GM19438 (cell line): ENCODE data around the gene OSBPL9.

Source experiments
- ATAC-seq: cut with Tn5 transposase; IDR thresholded peaks from one replicate; pipeline ENCODE4 v1.9.1; 2021; ENCODE audit warnings: low read depth; ENCODE audit not compliant: unreplicated experiment

The OSBPL9 gene

GRCh38 chr1:51661081-51661518, 44.2 kb downstream of the OSBPL9 start:
- ATAC-seq: no peak

GRCh38 chr1:51663105-51663504, 46.2 kb downstream of the OSBPL9 start:
- no peak for ATAC-seq

GRCh38 chr1:51663721-51664120, 46.8 kb downstream of the OSBPL9 start:
- no peak for ATAC-seq

GRCh38 chr1:51664421-51665240, 47.7 kb downstream of the OSBPL9 start:
- no peak for ATAC-seq

GRCh38 chr1:51666478-51666877, 49.6 kb downstream of the OSBPL9 start:
- ATAC-seq: no peak

- no peak for ATAC-seq
Measured at GRCh38 chr1:51667561-51667960, 50.7 kb downstream of the OSBPL9 start.

- ATAC-seq: no peak
Measured at GRCh38 chr1:51669272-51669671, 52.4 kb downstream of the OSBPL9 start.

GRCh38 chr1:51669816-51670215, 52.9 kb downstream of the OSBPL9 start:
- ATAC-seq: no peak

GRCh38 chr1:51671527-51672325, 54.8 kb downstream of the OSBPL9 start:
- ATAC-seq: no peak

- no peak for ATAC-seq
Measured at GRCh38 chr1:51673279-51673678, 56.4 kb downstream of the OSBPL9 start.

GRCh38 chr1:51675177-51675780, 58.4 kb downstream of the OSBPL9 start:
- no peak for ATAC-seq

GRCh38 chr1:51679435-51679834, 62.5 kb downstream of the OSBPL9 start:
- ATAC-seq: no peak

GRCh38 chr1:51684776-51685175, 67.9 kb downstream of the OSBPL9 start:
- no peak for ATAC-seq

- no peak for ATAC-seq
Measured at GRCh38 chr1:51686450-51686849, 69.6 kb downstream of the OSBPL9 start.

- no peak for ATAC-seq
Measured at GRCh38 chr1:51689075-51689440, 72.2 kb downstream of the OSBPL9 start.

- ATAC-seq: no peak
Measured at GRCh38 chr1:51689643-51690042, 72.8 kb downstream of the OSBPL9 start.

- ATAC-seq: no peak
Measured at GRCh38 chr1:51690285-51690961, 73.5 kb downstream of the OSBPL9 start.

GRCh38 chr1:51691920-51692319, 75.0 kb downstream of the OSBPL9 start:
- no peak for ATAC-seq

GRCh38 chr1:51693419-51694155, 76.7 kb downstream of the OSBPL9 start:
- ATAC-seq: no peak

GRCh38 chr1:51697166-51697565, 80.3 kb downstream of the OSBPL9 start:
- no peak for ATAC-seq
